A673 (cell line): ENCODE measurements around the gene FOXN3. TPM values are rescaled to one million over a fixed set of nuclear protein-coding genes. Genes with fewer than 3 reads are reported as not detected.

Experiments
- BruUV-seq: library from RNA; stranded (reverse); fragments of 400-500 nt; replicated peaks from 2 replicates; lab custom pipeline; 2021; lab: Mats Ljungman, UMichigan
- CTCF ChIA-PET: fragments of 300-600 bp; sonication (Branson Sonifier 250); formaldehyde crosslinking; loops from one replicate; lab custom pipeline; 2022; ENCODE audit warnings: antibody characterized with exemption; lab: Charles Lee
- POLR2A ChIA-PET: fragments of 300-600 bp; sonication (Branson Sonifier 250); formaldehyde crosslinking; loops from one replicate; lab custom pipeline; 2022; ENCODE audit warnings: antibody characterized with exemption; ENCODE audit not compliant: low non-redundant PET; lab: Charles Lee
- DNase-seq: peaks from one replicate; pipeline ENCODE4 v3.0.0-alpha.2; 2015; ENCODE audit warnings: low spot score
- H3K27ac ChIP-seq: fragments of 200-600 bp; sonication (generic); 2 replicates; pipeline ENCODE4 v1.5.1; 2016; ENCODE audit warnings: mixed run types, low read depth, mild to moderate bottlenecking, mixed read lengths, antibody characterized with exemption, low read length; ENCODE audit not compliant: poor library complexity, severe bottlenecking
- H3K27me3 ChIP-seq: fragments of 200-600 bp; sonication (generic); replicated peaks from 2 replicates; pipeline ENCODE4 v1.6.1; 2017; ENCODE audit warnings: mixed run types, low read depth, mild to moderate bottlenecking, mixed read lengths, antibody characterized with exemption, low read length; ENCODE audit not compliant: insufficient read depth, poor library complexity
- H3K36me3 ChIP-seq: fragments of 200-600 bp; sonication (generic); 2 replicates; pipeline ENCODE4 v1.6.1; 2016; ENCODE audit warnings: mixed run types, mild to moderate bottlenecking, mixed read lengths, antibody characterized with exemption, low read length; ENCODE audit not compliant: insufficient read depth, poor library complexity, severe bottlenecking
- H3K4me1 ChIP-seq: fragments of 200-600 bp; sonication (generic); 2 replicates; pipeline ENCODE4 v1.6.1; 2017; ENCODE audit warnings: mixed run types, mild to moderate bottlenecking, mixed read lengths, antibody characterized with exemption, low read length; ENCODE audit not compliant: insufficient read depth, poor library complexity, severe bottlenecking
- H3K4me3 ChIP-seq: fragments of 200-600 bp; sonication (generic); 2 replicates; pipeline ENCODE4 v1.5.1; 2016; ENCODE audit warnings: low read depth, mixed run types, mild to moderate bottlenecking, mixed read lengths, low read length; ENCODE audit not compliant: poor library complexity, severe bottlenecking
- H3K9me3 ChIP-seq: fragments of 200-600 bp; sonication (generic); 2 replicates; pipeline ENCODE4 v1.6.1; 2016; ENCODE audit warnings: mixed run types, low read depth, mild to moderate bottlenecking, mixed read lengths, antibody characterized with exemption, low read length; ENCODE audit not compliant: poor library complexity, severe bottlenecking
- EZH2 ChIP-seq: fragments of 200-600 bp; sonication (generic); IDR thresholded peaks from 2 replicates; pipeline ENCODE4 v1.6.1; 2017; ENCODE audit warnings: borderline replicate concordance, low read depth, mild to moderate bottlenecking, mixed read lengths, antibody characterized with exemption, low read length; ENCODE audit not compliant: poor library complexity, severe bottlenecking
- intact Hi-C: fragments of 100-400 bp; cut with micrococcal nuclease; formaldehyde crosslinking; loops from one replicate; pipeline ENCODE4 v1.10.0; 2022; ENCODE audit not compliant: unreplicated experiment
- total RNA-seq: library from RNA; stranded (reverse); gene quantifications from 2 replicates; pipeline ENCODE4 v1.2.3, GENCODE V29; 2021
- TF ChIP-seq, protein P1 (sequence below): fragments of 300-800, 200-600 bp; sonication (generic); conservative IDR thresholded peaks from 2 replicates; pipeline ENCODE4 v1.5.1; 2017; ENCODE audit warnings: low read depth, mild to moderate bottlenecking, antibody characterized with exemption, low read length, moderate library complexity, mixed read lengths

The FOXN3 gene
- total RNA-seq, 1 experiment from 2014 or later, result 15.3 TPM

DNA sequence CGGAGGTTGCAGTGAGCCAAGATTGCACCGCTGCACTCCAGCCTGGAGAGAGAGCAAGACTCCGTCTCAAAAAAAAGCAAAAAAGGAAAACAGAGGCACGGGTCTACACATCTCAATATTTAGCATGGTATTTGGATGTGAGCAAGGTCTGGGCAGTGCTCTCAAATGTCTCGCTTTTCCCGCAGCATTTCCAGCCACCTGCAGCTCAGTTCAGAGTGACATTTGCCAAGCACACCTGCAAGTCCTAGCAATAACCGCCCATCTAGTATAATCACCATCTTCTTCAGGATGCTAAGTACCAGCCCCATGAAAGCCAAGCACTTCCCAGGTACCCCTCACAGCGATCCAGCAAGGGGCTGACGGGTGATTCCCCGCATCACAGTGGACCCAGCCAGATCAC is 69.1 kb downstream of the FOXN3 start:
- POLR2A ChIA-PET, result no interaction called here
- CTCF ChIA-PET, result no interaction called here
- Histone ChIP-seq H3K9me3 (no peaks in the 10 kb centered on the region), H3K27ac (no peak overlapping the region), H3K27me3 (no peaks in the 10 kb centered on the region), H3K4me1 (peaks cover 36% of the 10 kb centered on the region), H3K36me3 (no peaks in the 10 kb centered on the region), H3K4me3 (no peak overlapping the region)
- BruUV-seq, result no TSS peak
- TF ChIP-seq EZH2, result no peak
- TF ChIP-seq, protein P1, sequence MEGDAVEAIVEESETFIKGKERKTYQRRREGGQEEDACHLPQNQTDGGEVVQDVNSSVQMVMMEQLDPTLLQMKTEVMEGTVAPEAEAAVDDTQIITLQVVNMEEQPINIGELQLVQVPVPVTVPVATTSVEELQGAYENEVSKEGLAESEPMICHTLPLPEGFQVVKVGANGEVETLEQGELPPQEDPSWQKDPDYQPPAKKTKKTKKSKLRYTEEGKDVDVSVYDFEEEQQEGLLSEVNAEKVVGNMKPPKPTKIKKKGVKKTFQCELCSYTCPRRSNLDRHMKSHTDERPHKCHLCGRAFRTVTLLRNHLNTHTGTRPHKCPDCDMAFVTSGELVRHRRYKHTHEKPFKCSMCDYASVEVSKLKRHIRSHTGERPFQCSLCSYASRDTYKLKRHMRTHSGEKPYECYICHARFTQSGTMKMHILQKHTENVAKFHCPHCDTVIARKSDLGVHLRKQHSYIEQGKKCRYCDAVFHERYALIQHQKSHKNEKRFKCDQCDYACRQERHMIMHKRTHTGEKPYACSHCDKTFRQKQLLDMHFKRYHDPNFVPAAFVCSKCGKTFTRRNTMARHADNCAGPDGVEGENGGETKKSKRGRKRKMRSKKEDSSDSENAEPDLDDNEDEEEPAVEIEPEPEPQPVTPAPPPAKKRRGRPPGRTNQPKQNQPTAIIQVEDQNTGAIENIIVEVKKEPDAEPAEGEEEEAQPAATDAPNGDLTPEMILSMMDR, result no peak
- intact Hi-C loops, result no loop called here
- DNase-seq, result no peak

DNA sequence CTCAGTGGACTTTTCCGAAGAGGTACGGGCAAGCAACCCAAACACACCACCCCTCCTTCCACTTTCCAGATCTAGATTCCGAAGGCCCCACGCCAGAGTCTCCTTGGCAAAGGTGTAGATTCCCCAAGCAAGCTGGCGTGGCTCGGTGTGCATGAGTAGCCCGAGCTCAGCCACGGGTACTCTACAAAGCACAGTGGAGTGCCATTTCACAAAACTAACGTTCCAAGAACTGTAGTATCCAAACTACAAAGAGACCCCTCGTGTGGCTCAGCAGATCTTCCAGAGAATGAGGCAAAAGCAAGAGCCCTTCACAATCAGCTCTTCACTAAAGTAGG is 72.1 kb downstream of the FOXN3 start:
- ChIA-PET POLR2A (no interaction called here), CTCF (no interaction called here)
- Histone ChIP-seq H3K4me3 (no peak overlapping the region), H3K27me3 (no peaks in the 10 kb centered on the region), H3K4me1 (peaks cover 25% of the 10 kb centered on the region), H3K36me3 (no peaks in the 10 kb centered on the region), H3K27ac (no peak overlapping the region), H3K9me3 (no peaks in the 10 kb centered on the region)
- DNase-seq, result no peak
- intact Hi-C loops, result no loop called here
- TF ChIP-seq, protein P1, result no peak
- no peak for TF ChIP-seq EZH2
- BruUV-seq, result no TSS peak

DNA sequence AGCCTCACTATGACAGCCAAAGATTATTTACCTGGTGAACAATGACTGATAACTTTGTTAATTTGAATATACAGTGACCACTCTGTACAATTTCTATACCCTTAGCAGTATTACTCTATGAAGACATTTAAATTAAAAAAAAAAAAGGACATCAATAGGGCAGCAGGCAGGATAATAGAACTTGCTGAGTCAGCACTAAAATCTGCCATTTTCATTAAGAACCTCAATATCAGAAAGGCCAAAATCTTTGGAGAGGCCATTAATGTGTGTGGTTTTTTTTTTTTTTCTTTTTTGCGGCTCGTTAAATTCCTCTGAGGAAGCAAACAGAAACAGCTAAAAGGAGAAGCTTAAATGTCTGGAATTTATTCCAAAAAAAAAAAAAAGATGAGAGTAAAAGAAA is 73.7 kb downstream of the FOXN3 start:
- POLR2A ChIA-PET, result no interaction called here
- H3K4me3 ChIP-seq, result no peak overlapping the region
- no TSS peak for BruUV-seq

More for the DNA sequence above, 73.7 kb downstream of the FOXN3 start:
- Histone ChIP-seq H3K4me1 (peaks cover 11% of the 10 kb centered on the region), H3K27ac (no peak overlapping the region), H3K36me3 (no peaks in the 10 kb centered on the region), H3K27me3 (no peaks in the 10 kb centered on the region), H3K9me3 (no peaks in the 10 kb centered on the region)
- DNase-seq, result no peak
- CTCF ChIA-PET, result no interaction called here
- intact Hi-C loops, result no loop called here
- TF ChIP-seq EZH2, result no peak
- TF ChIP-seq, protein P1, result no peak
